Effector CD4-positive, alpha-beta T cell (primary cell): ENCODE results near the gene MGP.

Source experiments
- DNase-seq: peaks from one replicate; pipeline ENCODE4 v3.0.0-alpha.2; 2020
- total RNA-seq: gene quantifications from one replicate; lab custom pipeline; 2026; lab: John Stamatoyannopoulos, UW

MGP gene
- 0.94 reads per million for total RNA-seq

GRCh38 chr12:14885718-14886221 lies at the start of gene MGP:
TSS of gene MGP (minus strand) at chr12:14885854. CDS start at chr12:14885791, 63 bp downstream.
- no peak for DNase-seq

- DNase-seq, result no peak
Observed at GRCh38 chr12:14935031-14935430, 49.4 kb upstream of the MGP start.

GRCh38 chr12:14934511-14934910 lies 48.9 kb upstream of the MGP start:
- DNase-seq, result no peak

- no peak for DNase-seq
Observed at GRCh38 chr12:14931791-14932560, 46.3 kb upstream of the MGP start.

- DNase-seq, result no peak
Observed at GRCh38 chr12:14931359-14931758, 45.7 kb upstream of the MGP start.

- DNase-seq, result no peak
Observed at GRCh38 chr12:14930299-14930698, 44.6 kb upstream of the MGP start.

GRCh38 chr12:14928931-14929330 lies 43.3 kb upstream of the MGP start:
- no peak for DNase-seq

- DNase-seq, result no peak
Observed at GRCh38 chr12:14927267-14927666, 41.6 kb upstream of the MGP start.

GRCh38 chr12:14924541-14924940 lies 38.9 kb upstream of the MGP start:
- no peak for DNase-seq

GRCh38 chr12:14923944-14924343 lies 38.3 kb upstream of the MGP start:
- DNase-seq, result no peak

- no peak for DNase-seq
Observed at GRCh38 chr12:14921218-14921617, 35.6 kb upstream of the MGP start.

GRCh38 chr12:14920475-14921126 lies 34.9 kb upstream of the MGP start:
- no peak for DNase-seq

GRCh38 chr12:14919455-14919854 lies 33.8 kb upstream of the MGP start:
- no peak for DNase-seq

GRCh38 chr12:14915736-14916135 lies 30.1 kb upstream of the MGP start:
- DNase-seq, result no peak

- DNase-seq, result no peak
Observed at GRCh38 chr12:14913381-14913781, 27.7 kb upstream of the MGP start.

- DNase-seq, result no peak
Observed at GRCh38 chr12:14911131-14911530, 25.5 kb upstream of the MGP start.

GRCh38 chr12:14910090-14910915 lies 24.6 kb upstream of the MGP start:
- DNase-seq, result no peak

GRCh38 chr12:14907953-14908352 lies 22.3 kb upstream of the MGP start:
- DNase-seq, result no peak

GRCh38 chr12:14906114-14906513 lies 20.5 kb upstream of the MGP start:
- no peak for DNase-seq

- no peak for DNase-seq
Observed at GRCh38 chr12:14905269-14906004, 19.8 kb upstream of the MGP start.

GRCh38 chr12:14904854-14905253 lies 19.2 kb upstream of the MGP start:
- DNase-seq, result no peak

- DNase-seq, result no peak
Observed at GRCh38 chr12:14903386-14904098, 17.9 kb upstream of the MGP start.
